ENCODE results near the gene GUK1. TPM values are rescaled to one million over a fixed set of nuclear protein-coding genes. Genes with fewer than 3 reads are reported as not detected.

GUK1 gene
- total and polyA plus RNA-seq, 2 of the 8 experiments (the other 6 are each of a cell fraction or from before 2014, with no cell fraction given): 68.5 to 183 TPM

- Histone ChIP-seq H3K4ac (replicated peaks; ENCODE audit: insufficient read length, low read depth, low read length) (no peak overlapping the region), H3K9me3 (ENCODE audit: insufficient read depth in 2 of 2, low read depth in 1 of 2, low read length in 1 of 2) (no peaks in the 10 kb centered on the region), H3K14ac (ENCODE audit: insufficient read length) (no peak overlapping the region), H3K79me2 (ENCODE audit: control insufficient read depth in 1 of 2, insufficient read depth in 2 of 2, low read length in 2 of 2) (peaks cover 0 to 20% of the 10 kb centered on the region in 2 experiments; a peak in 2 of 4 replicates), H2BK120ac (replicated peaks; ENCODE audit: low read depth, low read length) (no peak overlapping the region), H3K79me1 (ENCODE audit: low read depth, low read length) (peaks cover 12% of the 10 kb centered on the region), H3K23me2 (ENCODE audit: low read depth, low read length) (peaks cover 2% of the 10 kb centered on the region; the same call in 1 of the 2 replicates), H2BK20ac (ENCODE audit: low read length) (no peak overlapping the region), H3K4me3 (ENCODE audit: extremely low read depth in 1 of 4, insufficient read depth in 2 of 4, low read depth in 3 of 4, low read length in 4 of 4) (no peak overlapping the region), H3K23ac (ENCODE audit: insufficient read length) (no peak overlapping the region), H4K5ac (ENCODE audit: insufficient read length, low read depth, low read length) (no peak overlapping the region), H2BK5ac (ENCODE audit: low read depth, low read length) (no peak overlapping the region), H4K8ac (ENCODE audit: extremely low read depth, insufficient read depth, low read length) (no peak overlapping the region; the same call in 1 of the 2 replicates), H3K27me3 (replicated peaks in 1 of 4; ENCODE audit: control insufficient read depth in 3 of 4, extremely low read depth in 1 of 4, insufficient read depth in 3 of 4, low read length in 3 of 4) (no peaks in the 10 kb centered on the region), H3K27ac (ENCODE audit: low read depth, low read length) (no peak overlapping the region), H2AFZ (ENCODE audit: low read length) (no peak overlapping the region), H3K36me3 (ENCODE audit: control insufficient read depth in 2 of 4, insufficient read depth in 4 of 4, low read length in 3 of 4) (no peaks in the 10 kb centered on the region; a peak in 1 of 8 replicates), H3K9ac (replicated peaks in 1 of 4; ENCODE audit: extremely low read depth in 1 of 4, low read depth in 3 of 4, low read length in 3 of 4) (no peak overlapping the region), H2BK15ac (ENCODE audit: low read length) (no peak overlapping the region), H3K56ac (replicated peaks; ENCODE audit: insufficient read length, low read depth, low read length) (no peak overlapping the region), H2BK12ac (ENCODE audit: low read depth, low read length) (no peak overlapping the region; the same call in 1 of the 2 replicates), H2AK5ac (ENCODE audit: low read depth, low read length) (no peak overlapping the region), H3K18ac (ENCODE audit: extremely low read depth, low read length) (no peak overlapping the region), H4K20me1 (replicated peaks in 1 of 2; ENCODE audit: control insufficient read depth in 1 of 2, insufficient read depth in 2 of 2, low read length in 2 of 2) (peaks cover 8 to 22% of the 10 kb centered on the region in 2 experiments), H4K91ac (replicated peaks; ENCODE audit: insufficient read length, low read length) (no peak overlapping the region), H3K4me1 (replicated peaks in 1 of 4; ENCODE audit: control insufficient read depth in 3 of 4, insufficient read depth in 4 of 4, low read length in 3 of 4) (peaks cover 0 to 6% (median 4%) of the 10 kb centered on the region in 4 experiments; a peak in 4 of 7 replicates), H3K4me2 (ENCODE audit: insufficient read depth in 1 of 2, low read depth in 2 of 2, low read length in 2 of 2) (no peak overlapping the region; a peak in 1 of 4 replicates)
- DNase-seq (ENCODE audit: low read depth in 1 of 2, low spot score in 2 of 2) (no peak), FAIRE-seq (no peak)
- 88% methylated on average over 18 of the region's 21 CpGs; no CpG with 5 or more reads in 1 of the 2 experiments for WGBS, 2 experiments (ENCODE audit: extremely low coverage in 1 of 2, insufficient coverage in 1 of 2, insufficient read length in 1 of 2, insufficient replicate concordance in 2 of 2, low coverage in 1 of 2, low lambda C conversion rate in 2 of 2, missing lambda C conversion rate in 1 of 2)
- ChIA-PET POLR2A (ENCODE audit: partially characterized antibody) (interaction anchor here (1.0 to 2.0 kb wide), 2 partner anchors 7 to 33 kb away, joined by 4 to 17 read pairs; partner anchors contain the start of gene IBA57), CTCF (ENCODE audit: partially characterized antibody) (interaction anchor here (0.8 to 2.0 kb wide), 4 partner anchors 10 to 170 kb away, joined by 3 to 8 read pairs (median 4); no protein-coding TSS in a partner anchor)
- no peak for TF ChIP-seq EP300 (IDR thresholded peaks at IDR 0.05; ENCODE audit: borderline replicate concordance in 1 of 2, low read depth in 2 of 2, low read length in 2 of 2)
- TF ChIP-seq RNF2 (IDR thresholded peaks at IDR 0.05; ENCODE audit: borderline replicate concordance, low read depth, low read length, missing control alignments, poor library complexity, severe bottlenecking): no peak
- no peak for TF ChIP-seq CHD1 (IDR thresholded peaks at IDR 0.05; ENCODE audit: low read depth, low read length)
- no peak for TF ChIP-seq EGR1 (IDR thresholded peaks at IDR 0.05; ENCODE audit: borderline replicate concordance, low read depth, low read length)
- TF ChIP-seq ASH2L (IDR thresholded peaks at IDR 0.05; ENCODE audit: low read length): no peak
- TF ChIP-seq ATF2 (IDR thresholded peaks at IDR 0.05; ENCODE audit: low read length): no peak
- TF ChIP-seq BRCA1 (IDR thresholded peaks at IDR 0.05; ENCODE audit: low read depth, low read length): no peak
- no peak for TF ChIP-seq GABPA (IDR thresholded peaks at IDR 0.05; ENCODE audit: borderline replicate concordance, insufficient read depth, low read length)
These were observed 32.8 kb downstream of the GUK1 start for GRCh38 chr1:228172591-228173527.
